Measurements from ENCODE around the gene ELMO1.
"Not testable (repeated sequence)": the region's sequence is repeated elsewhere in the genome, so short reads cannot be mapped to it uniquely, and the experiment has no call there.

The ELMO1 gene

DNA sequence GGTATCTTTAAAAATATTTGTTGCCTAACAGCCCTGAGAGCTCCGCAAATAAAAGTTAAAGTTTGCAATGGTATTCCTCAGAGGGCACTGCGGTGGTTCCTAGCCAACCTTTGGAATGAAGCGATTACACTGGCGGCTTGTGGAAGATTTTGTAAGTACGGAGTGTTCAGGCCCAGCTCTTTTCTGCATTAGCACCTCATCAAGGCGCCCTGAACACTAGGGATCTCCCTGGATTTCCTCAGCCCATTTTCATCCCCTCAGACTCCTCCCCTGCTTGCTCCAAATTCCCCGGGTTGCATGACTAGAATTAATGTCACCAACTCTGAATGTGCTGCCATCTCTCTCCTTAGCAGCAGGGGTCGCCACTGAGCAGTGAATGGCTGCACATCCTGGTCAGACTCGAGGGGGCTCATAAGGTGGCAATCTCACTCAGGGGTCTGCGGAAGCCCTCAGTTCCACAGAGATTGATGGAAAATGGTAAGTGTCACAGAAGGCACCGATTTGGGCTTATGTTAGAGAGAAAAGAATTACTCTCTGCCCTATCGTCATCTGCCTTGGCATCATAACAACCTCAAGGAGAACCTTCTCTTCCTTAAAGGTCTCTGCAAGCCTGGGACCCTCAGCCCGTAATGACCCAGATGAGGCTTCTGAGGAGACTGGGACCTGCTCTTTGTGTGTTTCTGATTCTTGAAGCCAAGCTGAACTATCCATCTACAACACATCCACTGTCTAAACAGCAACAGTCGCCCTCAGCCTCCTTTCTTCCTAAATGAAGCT is 461.5 kb downstream of the ELMO1 start:
- DNase-seq = peak; percentile 17

DNA sequence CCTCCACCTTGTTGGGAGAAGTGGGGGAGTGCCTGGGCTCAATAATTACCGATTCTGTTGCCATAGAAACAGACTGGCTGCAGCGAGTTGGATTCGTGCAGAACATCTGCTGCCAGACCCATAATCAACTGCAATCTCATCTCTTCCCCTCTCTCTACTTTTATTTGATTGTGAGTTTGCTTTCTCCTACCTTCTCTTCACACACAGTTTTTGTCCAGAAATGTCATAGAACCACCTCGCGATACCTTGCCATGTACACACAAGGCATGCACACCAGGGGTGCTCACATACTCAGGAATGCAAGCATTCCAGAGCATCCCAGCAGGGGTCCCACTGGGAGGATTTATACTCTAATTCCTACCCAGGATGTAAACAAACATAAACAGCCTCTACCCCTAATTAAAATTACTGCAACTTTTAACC is 462.1 kb downstream of the ELMO1 start:
- DNase-seq = no peak

DNA sequence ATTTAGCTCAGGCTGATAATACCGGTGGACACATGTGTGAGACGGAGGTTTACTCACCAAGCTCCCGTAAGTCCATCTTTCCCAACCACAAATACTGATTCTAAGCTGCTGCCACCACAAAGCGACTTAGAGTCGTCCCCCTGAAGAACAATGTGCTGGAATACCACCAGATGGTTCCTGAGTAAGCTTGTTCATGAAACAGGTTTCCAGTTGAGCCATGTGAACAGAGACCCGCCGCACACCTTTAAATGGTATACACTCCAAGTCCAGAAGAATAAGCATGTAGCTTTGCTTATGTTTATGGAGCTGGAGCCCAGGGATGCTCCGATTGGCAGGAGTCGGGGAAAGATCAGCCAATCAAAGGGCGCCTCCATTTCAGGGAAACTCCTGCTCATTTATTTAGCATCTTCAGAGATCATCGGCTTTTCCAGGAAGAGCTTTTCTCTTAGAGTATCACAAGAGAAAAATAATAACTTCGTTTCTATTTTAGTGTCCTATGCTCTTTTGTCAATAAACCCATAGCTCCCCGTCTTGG is 462.7 kb downstream of the ELMO1 start:
- peak; percentile 81 for DNase-seq

DNA sequence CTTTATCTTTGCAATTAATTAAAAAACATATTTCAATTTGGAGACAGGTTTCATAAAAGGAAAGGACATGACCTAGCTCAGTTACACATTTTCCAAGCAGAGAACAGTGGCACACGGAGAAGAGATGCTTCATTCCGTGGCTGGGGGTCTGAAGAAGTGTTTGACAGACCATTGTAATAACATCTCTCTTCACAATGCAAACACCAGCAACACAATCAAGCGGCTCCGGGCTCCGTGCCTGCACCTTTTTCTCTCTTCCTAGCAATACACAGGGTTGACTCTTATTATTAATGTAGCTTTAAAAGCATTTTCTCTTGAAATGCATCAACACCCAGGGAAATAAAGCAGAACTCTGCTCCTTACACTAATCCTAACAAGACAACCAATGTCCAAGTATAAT is 463.3 kb downstream of the ELMO1 start:
- peak; percentile 70 for DNase-seq

DNA sequence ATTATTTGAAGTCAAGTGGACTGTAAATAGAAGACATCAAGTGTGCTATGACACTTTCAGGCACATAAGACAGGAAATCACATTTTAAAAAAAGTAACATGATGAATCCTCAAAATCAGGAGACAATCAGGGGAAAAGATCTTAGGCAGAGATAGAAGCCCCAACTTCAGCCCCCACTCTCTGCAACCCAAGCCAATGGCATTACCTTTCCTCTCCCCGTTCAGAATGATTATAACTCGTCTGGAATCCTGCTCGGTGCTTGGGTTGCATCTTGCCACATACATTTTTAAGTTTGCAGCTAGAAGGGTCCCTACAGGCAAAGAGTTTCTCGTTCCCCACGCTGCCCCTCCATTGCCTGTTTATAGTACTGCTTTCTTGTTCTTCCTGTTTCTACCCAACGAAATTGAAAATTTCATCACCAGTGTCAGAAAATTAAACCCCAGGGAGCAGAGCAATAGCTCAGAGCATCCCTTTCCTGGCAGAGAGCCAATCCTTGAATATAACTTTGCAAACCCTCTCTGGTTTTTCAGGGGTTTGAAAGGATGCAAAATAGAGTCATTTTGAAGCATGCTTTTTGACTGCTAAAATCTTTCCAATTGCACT is 463.9 kb downstream of the ELMO1 start:
- no peak for DNase-seq

DNA sequence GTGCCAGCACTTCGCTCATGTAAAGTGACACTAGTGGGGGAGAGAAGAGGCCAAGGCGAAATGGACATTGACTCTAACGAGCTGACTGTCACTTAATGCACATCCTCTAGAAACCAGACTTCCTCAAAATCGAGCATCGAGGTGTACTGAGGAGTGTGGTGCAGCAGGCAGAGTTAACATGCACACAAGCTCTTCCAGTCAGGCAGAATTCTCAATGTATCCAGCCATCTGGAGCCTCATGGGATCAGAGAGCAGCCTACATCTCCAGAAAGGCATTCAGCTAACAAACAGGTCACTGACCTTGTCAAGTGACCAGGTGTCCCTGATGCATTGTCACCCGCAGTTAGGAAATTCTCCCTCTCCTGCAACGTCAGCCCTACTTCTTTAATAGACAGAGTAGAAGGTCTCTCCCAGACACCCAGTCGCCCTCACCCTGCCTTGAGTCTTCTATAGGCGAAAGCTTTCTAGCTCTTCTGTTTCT is 464.6 kb downstream of the ELMO1 start:
- peak; percentile 73 for DNase-seq

DNA sequence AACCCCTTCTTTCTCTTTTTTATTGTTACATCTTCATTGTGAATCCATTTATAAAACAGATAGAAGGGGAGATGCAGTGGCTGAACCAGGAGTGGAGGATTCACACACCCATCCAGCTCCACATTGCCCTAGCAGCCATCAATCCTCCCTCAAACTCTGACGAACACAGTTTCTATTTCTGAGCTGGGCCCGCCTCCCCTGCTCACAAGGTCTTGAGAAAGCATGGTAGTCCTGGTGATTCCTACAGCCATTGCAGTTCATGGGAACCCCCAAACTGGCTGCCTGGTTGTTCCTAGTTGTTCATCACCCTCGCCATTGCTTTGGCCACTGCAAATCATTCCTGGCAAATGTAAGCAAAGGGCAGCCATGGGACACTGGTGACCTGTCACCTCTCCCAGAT is 465.9 kb downstream of the ELMO1 start:
- DNase-seq = no peak

DNA sequence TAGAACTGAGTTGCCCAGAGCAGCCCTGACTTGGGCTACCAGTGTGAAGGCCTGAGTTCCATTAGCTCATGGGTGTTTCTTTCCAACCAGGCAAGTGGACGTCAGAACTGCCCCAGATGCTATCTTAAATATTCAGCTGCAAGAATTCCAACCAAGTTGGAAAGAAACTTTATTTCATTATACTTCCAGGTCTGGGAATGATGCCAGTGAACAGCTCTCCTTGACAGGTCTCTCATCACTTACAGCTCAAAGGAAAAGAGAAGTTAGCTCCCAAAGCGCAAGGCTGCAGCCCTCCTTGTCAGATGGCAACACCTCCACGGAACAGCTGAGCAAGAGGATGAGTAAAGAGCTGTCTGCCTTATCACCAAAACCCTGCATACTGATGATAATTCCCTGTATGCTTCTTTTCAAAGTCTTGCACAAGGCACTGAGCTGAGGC is 468.8 kb downstream of the ELMO1 start:
- DNase-seq = no peak

DNA sequence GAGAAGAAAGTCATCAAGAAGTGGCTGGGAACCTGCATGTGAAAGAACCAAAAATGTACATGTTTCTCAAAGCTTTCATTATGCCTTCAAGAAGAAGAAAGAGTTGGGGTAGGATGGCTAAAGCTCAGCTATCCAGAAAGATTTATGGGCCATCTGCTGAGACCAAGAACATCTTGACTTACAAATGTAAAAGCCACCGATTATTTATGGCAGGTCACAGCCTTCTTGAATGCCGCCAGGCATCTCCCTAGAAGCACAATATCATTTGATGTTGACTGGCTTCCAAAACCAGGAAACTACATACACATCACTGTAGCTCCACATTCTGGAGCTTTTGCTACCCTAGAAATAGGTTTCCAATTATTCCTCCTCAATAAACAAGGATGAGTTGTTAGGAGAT is 470.2 kb downstream of the ELMO1 start:
- DNase-seq = no peak

DNA sequence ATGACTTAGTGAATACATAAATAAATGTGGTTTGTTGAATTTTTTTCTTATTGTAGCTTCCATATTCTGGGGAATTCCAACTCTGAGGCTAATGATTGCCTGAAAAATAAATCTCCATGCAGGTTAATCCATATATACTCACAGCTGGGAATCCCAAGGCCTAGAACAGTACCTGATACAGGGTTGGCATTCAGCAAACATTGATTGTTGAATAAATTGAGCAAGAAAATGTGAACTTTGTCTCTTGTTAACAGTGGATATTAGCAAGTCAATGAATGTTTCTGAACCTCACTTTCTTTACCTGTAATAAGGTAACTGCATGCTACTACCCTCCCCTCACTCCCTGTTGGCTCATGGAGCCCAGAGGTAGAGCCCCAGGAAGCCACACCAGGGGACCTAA is 470.8 kb downstream of the ELMO1 start:
- no peak for DNase-seq

DNA sequence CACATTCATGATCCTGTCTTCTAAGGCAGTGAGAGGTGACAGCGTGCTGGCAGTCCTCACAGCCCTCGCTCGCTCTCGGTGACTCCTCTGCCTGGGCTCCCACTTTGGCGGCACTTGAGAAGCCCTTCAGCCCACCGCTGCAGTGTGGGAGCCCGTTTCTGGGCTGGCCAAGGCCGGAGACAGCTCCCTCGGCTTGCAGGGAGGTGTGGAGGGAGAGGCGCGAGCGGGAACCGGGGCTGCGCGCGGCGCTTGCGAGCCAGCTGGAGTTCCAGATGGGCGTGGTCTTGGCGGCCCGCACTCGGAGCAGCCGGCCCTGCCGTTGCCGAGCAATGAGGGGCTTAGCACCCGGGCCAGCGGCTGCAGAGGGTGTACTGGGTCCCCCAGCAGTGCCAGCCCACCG is 475.1 kb downstream of the ELMO1 start:
- DNase-seq = not testable (repeated sequence)

DNA sequence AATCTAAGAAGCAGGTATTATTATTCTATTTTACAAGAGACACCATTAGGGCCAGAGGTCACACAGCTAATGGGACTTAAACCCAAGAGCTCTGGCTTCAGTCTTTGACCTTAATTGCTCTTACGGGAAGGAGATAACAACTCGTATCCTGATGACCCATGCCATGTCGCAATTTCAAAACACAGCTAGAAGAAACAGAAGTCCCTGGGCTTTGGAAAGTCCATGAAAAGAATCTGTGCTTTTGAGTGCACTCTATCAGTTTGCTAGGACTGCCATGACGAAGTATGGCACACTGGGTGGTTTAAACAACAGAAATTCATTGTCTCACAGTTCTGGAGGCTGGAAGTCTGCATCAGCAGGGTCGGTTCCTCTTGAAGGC is 476.5 kb downstream of the ELMO1 start:
- no peak for DNase-seq

DNA sequence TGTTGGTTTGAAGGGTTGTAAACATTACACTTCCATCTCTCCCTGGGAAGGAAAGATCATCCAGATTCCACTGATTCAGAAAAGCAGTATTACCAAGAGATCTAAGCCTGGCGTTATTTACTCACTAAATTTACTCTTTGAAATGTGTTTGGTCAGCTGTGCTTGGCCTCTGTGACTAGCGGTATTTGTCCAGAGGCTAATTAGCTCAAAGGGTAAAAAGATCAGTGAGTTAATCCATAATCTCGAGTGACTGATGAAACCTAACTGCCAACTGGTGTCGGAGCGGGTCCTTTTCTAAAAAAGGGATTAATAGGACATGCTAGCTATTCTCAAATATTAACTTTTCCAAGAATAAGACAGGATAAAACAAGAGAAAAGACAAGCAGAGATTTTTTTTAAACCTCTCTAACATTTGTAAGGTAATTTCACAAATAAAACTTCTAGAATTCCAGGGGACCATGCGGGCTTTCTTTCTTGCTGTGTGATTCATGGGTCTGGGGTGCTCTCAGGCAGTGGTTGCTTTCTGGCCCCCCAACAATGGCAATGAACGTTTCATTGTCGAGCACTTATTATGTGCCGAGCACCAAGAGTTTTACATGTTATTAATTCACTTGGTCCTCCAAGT is 477.0 kb downstream of the ELMO1 start:
- DNase-seq = peak; percentile 98

DNA sequence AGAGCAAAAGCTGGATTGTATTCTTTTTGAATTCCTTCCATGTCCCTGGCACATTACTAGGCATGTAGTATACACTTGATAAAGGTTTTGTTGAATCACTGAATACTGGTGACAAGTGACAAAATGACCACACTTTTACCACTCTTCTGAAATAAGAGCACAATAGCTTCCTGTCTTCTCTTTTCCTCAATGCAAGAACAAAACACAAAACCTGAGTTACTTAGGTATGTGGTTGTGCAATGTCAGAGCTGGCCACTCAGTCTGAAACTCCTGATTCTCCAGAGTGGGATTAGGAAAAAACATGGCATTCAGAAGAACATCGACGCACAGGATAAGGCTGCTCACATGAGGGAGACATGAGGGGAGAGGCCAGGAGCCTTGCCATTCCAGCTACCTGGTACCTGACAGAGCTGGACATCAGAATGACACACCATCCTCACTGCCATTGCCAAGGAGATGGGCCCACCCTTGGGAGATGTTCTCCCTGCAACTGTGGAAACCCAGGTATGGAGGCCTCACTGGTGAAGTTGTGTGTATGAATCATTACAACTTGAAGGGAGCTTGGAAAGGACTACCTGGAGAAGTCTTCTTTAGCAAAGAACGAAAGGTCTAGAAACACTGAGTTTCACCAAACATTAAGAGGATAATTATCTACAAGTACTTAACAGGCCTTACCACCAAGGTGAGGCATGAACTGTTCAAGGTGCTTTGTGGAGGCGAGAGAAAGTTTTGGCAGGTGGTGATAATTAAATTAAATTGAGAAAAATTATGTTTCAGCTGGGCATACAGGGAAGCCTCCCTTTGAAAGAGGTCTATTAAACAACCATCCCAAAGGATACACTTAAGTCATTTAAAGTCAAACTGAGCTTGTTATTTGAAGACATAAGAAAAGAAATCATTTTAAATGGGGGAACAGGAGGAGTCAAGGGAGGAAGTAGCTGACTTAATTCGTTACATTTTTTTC is 477.8 kb downstream of the ELMO1 start:
- no peak for DNase-seq

DNA sequence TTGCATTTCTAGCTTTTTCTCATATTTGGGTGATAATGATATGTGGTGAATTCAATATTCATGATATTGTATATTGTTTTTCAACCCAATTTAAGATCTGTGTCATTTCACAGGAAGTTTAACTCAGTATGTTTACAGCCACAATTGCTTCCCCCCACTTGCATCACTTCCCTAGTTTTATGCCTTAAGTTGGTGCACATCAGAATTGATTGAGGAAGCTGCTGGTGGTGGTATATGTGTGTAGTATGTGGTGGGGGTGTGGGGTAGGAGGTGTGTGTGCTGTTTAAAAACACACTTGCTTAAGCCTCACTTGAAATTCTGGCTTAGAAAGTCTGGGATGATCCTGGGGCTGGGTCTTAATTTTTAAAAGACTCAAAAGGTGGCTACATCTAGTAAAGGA is 479.3 kb downstream of the ELMO1 start:
- DNase-seq = no peak

DNA sequence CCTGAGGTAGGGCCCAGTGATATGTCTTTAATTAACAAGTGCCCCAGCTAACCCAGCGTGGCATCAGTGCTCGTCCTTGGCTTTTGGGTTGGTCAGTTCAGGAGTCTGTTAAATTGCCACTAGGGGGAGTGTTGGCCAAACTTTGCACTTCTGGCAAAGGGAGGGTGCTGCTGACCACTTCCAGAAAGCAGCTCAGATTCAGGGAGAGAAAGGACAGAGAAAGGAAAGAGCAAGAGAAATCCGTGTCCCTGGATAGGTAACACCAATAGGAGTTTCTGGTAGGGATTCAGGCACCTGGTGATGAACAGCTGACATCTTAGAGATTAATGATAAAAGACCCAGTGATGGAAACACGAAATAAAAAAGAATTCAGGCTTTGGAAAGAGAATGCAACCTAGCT is 481.3 kb downstream of the ELMO1 start:
- DNase-seq = peak; percentile 86

DNA sequence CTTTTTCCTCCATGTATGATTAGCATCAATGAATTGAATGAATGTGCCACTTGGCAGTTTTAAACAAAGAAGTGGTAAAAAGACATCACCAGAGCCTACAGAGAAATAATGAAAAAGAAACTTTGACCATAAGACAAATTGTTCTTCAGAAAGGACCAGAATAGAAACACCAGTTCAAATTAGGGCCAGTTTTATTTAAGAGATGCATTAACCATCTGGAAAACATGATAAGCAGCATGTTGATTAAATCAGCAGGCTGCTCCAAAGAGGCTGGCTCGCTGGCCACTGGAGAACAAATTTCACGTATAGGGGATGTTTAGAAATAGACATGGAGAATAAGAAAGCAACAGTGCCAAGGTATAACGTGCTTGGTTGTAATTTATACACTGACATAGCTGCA is 482.0 kb downstream of the ELMO1 start:
- no peak for DNase-seq

DNA sequence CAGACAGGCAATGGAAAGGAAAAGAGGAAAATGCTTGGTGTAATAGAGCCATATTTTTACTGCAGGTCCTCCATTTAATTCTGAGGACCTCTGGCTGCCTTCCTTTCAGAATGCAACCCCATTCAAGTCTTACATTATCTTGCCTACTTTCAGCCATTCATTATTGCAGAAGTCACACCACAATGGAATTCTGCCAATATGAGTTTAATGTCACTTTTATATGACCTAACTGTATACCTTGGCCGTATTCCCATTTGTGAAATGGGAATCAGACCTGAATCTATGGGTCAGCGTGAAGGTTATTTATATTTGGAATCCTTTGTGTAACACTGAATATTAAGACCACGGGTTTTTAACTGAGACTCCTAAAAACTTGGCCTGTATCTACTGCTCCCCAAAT is 482.6 kb downstream of the ELMO1 start:
- peak; percentile 76 for DNase-seq

DNA sequence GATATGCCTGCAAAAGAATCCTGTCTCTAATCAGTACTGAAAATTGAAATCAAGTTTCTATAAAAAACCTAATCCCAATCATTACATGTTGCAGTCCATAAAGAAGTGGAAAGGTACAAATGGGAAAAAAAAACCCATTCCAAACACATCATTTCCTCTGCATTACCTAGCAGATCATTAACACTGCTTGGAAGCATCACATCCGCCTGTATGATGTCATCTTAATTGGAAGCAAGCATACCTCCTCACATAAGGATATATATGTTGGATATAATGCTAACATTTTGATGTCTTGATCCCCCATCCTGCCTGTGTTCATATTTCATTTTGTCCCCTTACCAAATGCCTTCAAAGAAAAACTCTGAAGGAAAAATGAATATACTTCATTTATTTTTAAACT is 483.0 kb downstream of the ELMO1 start:
- DNase-seq = no peak

DNA sequence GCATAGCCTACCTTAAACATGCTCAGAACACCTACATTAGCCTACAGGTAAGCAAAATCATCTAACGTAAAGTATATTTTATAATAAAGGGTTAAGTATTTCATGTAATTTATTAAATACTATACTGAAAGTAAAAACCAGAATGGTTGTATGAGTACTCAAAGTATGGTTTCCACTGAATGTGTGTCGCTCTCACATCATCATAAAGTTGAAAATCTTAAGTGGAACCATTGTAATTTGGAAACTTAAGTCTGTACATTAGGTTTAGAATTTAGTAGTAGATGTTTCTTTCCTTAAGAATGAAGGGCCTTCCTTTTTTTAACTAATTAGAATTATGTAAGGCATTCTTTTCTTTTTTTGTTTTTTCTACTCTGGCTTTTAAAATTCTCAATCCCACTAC is 484.4 kb downstream of the ELMO1 start:
- no peak for DNase-seq

DNA sequence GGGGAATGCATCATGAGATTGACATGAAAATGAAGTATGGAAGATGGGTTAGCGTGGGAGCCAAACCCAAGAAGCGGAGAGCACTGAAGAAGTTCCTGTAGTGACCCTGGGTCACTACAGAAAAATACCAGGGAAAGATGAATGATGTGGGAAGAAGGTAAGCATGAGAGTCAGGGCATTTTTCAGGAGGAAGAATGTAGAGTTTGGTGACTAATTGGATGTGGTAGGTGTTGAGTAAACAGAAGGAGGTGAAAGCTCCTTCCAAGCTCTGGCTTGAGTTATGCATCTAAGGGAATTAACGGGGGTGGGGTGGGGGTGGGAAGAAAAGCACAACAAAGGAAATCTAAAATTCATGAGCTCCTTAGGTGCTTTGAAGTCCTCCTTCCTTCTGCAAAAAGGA is 486.3 kb downstream of the ELMO1 start:
- no peak for DNase-seq

DNA sequence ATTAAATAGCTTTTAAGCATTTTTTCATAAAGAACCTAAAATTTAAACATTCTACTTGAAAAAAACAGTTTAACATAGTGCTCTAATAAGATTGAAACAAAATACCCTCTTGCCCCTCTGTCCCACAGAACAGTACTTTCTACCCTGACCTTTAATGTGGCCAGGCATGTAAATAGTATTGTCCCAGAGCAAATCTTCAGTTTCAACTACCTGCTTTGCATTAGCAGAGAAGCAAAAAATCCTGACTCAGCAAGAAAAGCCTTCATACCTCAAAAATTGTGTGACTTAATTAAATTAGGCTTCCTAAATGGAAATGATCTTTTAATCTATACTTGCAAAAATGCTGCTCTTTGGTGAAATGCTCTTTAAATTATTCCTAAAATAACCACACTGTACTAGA is 487.0 kb downstream of the ELMO1 start:
- DNase-seq = no peak

DNA sequence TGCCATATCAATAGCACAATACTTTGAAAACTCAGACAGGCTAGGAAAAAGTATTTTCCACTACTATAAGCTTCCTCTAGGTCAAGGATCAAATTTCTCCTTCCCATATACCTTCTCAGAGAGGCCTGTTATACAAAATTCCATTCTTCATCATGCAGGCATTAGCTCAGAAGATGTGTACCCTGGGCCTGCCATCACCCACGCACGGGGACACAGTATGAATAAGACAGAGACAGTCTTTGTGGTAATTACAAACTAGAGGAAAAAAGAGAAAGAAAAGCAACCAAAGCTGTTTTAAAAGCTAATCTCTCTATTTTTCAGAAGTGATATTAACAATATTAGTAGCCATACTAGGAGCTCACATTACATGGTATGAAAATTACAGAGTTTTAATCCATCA is 487.6 kb downstream of the ELMO1 start:
- DNase-seq = no peak
